HG02588 (cell line): ENCODE results near the gene CCDC142.
"Not testable (repeated sequence)": the region's sequence is repeated elsewhere in the genome, so short reads cannot be mapped to it uniquely, and the experiment has no call there.

ENCODE experiments used
- ATAC-seq: cut with Tn5 transposase; IDR thresholded peaks from one replicate; pipeline ENCODE4 v1.9.1; 2021; ENCODE audit warnings: mild to moderate bottlenecking, moderate library complexity; ENCODE audit not compliant: unreplicated experiment

CCDC142 gene

DNA sequence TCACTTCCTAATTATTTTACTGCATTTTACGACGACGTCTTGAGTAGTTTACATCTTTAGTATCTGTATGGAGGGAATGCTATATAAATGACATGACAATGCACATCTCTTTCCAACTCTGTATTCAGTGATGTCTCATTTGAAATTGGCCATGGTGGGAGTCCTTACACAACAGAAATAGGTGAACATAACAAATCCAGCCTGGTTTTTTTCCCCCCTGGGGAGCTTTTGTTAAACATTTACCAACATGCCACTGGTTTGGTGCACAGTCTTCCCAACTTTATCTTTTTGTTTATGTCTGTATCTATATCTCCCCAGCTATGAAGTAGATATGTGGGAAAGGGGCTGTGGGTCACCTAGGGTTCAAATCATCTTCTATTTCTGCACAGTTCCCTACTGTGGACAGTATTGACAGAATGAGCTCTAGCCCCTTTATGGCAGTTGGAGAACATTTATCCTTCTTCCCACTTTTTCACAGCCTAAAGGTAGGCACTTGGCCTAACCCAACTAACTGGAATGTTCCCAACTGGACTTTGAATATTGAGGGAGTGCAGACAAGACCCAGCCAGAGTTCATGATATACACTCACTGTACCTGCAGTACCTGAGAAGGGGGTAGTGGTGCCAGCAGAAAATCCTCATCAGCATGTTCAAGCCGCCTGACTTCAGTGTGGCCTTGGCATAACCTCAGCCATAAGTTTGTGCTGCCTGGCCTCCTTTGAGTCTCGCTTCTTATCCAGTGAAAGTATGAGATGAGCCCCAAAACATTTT is 35.4 kb downstream of the CCDC142 start:
- no peak for ATAC-seq

DNA sequence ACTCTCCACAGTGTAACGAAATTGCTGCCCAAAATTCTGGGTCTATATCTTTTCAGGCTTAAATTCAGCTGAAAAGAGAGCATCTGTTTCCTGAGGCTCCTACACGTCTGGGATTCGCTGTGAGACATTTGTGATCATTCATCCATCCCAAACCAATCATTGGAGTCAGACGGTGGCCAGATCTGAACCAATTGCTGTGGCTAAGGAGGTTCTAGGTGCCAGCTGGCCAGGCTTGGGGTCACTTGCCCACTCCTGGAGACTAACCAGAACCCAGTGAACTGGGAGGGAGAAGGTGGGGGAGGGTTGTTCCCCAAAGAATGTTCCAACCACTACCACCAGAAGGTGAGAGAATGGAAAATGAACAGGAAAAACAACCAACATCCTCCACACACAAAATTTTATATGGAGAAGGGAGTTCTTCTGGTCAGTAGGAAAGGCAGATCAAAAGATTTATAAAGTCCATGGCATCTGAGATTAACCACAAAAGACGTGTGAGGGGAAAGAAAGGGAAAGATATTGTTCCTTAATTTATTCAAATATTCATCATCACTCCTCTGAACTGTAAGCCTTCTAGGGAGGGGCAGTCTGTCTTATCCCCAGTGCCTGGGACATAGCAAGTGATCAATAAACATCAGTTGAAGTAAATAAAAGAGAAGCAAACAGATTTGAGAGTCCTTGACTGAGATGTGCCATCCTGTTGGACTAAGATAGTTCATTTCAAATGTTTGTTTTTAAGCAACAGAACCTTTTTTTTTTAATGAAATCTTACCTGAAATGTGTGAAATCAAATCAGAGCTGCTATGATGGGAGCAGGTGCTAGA is 38.1 kb downstream of the CCDC142 start:
- ATAC-seq, result no peak

DNA sequence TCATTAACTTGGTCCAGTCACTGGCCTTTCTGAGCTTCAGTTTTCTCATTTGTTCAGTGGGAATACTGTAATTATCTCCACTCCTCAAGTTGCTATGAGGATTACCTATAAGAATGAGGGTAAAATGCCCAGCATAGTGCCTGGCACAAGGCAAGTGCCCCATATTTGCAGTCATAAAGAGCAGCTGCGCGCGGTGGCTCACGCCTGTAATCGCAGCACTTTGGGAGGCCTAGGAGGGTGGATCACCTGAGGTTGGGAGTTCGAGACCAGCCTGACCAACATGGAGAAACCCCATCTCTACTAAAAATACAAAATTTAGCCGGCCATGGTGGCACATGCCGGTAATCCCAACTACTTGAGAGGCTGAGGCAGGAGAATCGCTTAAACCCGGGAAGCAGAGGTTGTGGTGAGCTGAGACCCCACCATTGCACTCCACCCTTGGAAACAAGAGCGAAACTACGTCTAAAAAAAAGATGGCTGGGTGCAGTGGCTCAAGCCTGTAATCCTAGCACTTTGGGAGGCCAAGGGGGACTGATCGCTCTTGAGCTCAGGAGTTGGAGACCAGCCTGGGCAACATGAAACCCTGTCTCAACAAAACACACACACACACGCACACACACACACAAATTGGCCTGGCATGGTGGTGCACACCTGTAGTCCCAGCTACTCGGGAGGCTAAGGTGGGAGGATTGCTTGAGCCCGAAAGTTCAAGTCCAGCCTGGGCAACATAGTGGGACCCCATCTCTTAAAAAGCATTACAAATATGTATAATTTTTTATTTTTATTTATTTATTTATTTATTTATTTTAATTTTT is 40.1 kb downstream of the CCDC142 start:
- not testable (repeated sequence) for ATAC-seq

DNA sequence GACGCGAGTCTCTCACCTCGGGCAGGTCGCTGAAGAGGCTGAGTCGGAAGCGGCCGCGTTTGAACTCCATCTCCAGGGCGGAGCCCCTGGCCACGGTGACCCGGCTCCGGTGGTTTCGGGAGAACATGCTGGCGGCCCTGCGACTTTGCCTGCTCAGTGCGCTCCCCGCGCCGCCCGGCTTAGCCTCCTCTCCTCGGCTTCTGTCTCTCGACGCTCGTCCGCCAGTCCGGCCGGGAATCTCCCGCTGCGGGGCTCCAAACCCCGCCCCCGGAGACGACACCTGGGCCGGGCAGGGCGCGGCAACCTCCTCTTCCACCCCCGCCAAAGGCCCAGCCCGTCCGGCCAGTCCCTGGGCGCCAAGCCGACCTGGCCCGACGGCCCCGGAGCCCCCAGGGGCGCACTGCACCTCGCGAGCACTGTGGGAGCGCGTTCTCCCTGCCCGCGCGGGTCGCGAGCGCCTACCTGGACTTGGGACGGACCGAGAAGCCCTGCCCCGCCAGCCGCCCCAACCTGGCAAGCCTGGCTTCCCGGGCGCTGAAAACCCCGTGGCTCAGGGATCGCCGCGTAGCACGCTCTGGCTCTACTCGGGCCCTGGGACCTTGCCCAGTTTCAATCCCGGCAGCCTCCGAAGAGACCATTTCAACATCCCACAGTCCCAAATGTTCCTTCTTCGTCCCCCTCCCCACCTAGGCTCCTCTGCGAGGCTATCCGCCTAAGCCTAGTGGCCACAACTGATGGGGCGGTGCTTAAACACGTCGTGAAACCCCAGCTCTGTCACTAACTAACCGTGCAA is 40.9 kb downstream of the CCDC142 start, which contains the start of gene RTKN:
Gene RTKN (minus strand): TSS at position 248 of the 793 bp plus-strand sequence. CDS start 121 bp downstream, at position 127.
- no peak for ATAC-seq

DNA sequence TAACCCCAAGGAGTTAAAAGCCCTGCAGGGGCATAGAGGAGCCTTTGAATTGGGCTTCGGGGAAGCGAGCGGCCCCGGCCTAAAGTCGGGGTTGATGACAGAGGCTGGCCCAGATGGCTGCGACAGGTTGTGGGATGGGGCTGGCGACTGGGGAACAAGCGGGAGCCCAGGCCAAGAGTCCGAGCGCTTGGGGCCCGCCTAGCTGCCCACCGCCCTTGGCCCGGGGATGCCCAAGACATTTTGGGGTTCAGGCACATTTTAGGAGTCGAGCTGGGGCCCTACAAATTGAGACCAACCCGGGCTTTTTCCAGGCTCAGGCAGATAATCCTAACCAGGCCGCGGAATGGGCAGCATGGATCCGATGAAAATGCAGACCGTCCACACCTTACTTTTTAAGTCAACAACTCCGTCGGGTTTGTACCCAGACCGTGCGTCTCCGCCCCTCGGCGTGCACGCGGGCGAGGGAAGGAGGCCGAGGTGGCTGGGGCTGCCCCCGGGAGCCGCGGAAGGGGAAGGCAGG is 41.6 kb downstream of the CCDC142 start:
- no peak for ATAC-seq

DNA sequence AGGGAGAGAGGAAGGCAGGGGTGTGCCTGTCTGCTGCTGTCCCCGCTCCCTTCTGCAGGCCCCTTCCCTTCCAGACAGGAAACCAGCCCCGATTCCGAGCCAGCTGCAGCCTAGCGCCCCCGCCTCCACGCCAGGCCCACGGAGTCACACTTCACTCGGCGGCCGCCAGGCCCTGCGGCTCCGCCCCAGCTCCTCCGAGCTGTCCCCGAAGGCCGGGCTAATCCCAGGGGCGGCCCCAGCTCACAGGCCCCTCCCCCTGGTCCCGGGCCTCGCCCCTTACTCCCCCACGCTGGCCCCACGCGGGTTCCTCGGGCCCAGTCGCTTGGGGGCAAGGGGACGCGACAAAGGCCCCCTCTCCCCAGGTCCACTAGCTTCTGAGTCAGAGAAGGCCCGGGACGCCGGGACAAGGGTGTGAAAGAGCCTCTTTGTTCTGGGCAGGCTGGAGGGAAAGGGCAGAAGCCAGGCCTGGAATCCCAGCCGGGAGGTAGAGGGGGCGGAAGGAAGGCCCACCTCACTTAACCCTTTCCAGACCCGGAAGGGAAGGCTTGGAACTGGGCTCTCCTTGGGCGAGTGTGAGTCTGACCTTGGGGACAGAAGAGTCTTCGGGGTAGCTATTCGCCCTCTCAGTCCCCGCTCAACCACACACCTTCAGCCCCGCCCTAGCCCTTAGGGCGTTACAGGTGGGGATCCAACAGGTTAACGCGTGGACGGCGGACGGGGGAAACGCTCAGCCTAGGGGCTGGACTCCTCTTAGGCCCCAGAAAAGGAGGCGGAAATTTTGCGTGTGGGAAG is 42.2 kb downstream of the CCDC142 start:
- peak; percentile 92 for ATAC-seq

DNA sequence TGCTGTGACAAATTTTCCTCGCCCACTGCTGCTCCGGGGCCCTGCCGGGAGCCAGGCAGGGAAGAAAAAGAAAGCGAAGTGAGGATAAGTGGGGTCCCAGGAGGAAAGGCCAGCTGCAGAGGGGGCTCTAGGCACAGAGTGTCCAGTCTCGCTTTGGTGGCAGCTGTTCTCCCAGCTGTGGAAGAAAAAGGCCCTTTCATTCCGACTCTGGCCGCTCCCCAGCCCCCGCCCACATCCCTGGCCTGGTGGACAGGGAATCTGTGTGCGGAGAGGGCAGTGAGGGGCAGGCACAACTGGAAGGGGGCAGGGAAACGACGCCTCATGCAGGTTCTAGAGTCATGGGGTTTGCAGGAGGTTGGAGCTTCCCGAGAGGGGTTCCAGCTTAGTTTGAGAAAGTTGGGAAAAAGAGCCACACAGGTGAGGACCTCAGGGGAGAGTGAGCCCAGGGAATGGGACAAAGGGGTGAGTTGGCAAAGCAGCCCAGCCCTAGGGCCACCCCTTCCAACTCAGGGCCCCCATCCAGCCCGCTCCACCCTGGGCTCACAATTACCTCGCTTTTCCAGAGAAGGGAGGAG is 42.9 kb downstream of the CCDC142 start:
- no peak for ATAC-seq

DNA sequence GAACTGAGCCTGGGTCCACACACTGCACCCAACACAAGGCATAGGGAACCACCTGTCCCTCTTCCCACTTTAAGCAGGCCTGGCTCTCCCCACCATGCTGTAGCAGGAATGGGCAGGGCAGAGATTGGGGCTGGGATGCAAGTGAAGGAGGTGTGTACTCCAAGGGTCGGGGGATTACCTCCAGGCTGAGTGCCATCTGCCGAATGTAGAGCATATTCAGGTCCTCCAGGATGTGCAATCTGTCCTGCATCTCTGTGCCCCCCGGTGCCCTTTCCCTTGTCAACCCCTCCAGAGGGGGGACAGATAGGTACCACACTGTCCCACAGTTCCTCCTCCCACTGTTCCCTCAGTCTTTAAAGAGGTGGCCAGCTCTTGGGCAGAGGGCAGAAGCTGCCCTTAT is 43.4 kb downstream of the CCDC142 start:
- no peak for ATAC-seq

DNA sequence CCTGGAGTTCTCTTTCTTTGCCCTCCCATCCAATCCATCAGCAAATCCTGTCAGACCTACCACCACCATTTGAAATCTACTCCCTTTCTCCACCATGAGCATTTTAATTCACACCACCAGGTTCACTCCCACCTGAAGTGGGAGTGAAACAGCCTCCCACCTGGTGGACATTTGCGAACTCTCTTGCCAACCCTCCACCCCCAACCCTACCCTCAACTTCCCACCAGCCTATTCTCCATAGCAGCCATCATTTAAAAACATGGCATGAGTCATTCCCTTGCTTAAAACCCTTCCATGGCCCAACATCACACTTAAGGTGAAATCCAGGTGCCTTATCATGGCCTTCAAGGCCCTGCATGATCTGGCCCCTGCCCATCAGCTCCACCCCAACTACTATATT is 44.5 kb downstream of the CCDC142 start:
- ATAC-seq, result no peak

DNA sequence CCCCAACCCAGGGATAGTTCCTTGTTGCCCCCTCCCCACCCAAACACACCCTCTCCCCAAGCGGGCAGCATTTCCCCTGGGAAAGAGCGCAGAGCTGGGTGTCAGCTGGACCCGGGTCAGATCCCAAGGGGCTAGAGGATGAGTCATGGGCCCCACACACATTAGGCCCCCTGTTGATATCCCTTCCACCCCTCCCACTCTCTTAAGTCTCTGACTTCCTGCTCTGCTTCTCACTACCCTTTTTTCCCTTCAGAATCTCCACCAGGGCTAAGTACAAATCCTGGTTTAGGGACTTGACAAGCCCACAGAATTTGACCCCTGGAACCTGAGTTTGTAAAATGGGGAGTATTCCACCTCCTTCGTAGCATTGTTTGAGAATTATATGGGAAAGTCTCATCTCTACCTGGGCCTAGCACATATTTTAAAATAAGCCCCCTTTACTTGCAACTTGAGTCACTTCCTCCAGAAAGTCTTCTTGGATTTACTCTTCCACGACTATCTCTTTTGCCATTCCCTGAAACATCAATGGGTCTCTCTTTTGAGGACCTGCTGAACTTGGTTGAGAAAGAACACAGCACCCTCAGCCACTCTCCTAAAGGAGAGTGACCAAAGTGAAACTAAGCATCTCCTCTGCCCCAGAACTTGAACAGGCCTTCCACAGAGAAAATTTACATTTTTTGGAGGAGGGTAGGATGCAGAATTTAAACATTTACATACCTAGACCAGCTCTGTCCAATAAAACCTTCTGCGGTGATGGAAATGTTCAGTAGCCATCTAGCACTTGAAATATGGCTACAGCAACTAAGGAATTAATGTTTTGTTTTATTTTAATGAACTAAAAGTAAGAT is 45.7 kb downstream of the CCDC142 start:
- no peak for ATAC-seq

DNA sequence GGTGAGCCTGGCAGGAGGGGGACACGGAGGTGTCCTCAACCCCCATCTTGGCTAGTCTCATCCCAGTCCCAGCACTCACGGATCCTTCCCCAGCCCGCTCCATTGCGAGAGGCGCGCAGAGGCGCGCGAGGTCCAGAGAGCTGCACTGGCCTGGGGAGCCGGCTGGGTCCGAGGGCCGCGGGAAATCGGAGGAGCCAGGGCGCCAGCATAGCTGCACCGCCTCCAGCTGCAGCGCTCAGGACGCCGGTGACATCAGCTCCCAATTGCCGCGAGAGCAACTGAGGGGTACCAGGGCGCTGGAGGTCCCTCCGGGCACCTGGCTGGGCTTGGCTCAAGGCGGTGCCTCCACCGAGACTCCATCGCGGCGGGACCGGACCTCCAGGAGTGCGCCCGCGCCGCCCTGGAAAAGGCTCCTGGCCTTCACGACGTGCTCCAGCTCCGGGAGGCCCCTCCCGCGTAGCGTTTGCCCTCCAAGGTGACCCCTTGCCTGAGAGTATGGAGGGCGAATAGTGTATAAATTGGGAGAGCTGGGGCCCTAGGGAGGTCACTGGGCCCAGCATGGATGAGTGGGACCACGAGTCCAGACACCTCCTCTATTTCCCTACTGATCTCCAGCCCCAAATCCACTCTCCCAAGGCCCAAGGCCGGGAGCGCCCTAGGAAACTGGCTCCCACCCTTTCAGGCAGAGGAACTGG is 46.5 kb downstream of the CCDC142 start:
- ATAC-seq, result no peak

DNA sequence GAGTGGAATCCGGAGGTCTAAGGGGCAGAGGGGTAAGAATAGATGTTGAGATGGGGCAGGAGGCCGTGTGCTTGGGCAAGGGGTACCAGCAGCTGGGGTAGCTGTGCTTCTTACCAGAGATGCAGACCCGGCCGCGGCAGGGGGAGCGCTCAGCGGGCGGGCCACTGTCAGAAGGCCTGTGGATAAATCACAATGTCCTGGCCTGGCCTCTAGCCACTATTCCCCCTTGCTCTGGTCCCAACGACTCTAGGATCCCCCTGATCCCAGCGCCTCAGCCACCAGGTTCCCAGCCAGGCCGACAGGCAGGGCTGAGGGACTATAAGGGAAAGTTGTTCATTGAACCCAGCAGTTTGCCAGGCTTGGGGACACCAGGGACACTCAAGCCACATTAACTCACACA is 52.3 kb downstream of the CCDC142 start:
- ATAC-seq, result no peak

DNA sequence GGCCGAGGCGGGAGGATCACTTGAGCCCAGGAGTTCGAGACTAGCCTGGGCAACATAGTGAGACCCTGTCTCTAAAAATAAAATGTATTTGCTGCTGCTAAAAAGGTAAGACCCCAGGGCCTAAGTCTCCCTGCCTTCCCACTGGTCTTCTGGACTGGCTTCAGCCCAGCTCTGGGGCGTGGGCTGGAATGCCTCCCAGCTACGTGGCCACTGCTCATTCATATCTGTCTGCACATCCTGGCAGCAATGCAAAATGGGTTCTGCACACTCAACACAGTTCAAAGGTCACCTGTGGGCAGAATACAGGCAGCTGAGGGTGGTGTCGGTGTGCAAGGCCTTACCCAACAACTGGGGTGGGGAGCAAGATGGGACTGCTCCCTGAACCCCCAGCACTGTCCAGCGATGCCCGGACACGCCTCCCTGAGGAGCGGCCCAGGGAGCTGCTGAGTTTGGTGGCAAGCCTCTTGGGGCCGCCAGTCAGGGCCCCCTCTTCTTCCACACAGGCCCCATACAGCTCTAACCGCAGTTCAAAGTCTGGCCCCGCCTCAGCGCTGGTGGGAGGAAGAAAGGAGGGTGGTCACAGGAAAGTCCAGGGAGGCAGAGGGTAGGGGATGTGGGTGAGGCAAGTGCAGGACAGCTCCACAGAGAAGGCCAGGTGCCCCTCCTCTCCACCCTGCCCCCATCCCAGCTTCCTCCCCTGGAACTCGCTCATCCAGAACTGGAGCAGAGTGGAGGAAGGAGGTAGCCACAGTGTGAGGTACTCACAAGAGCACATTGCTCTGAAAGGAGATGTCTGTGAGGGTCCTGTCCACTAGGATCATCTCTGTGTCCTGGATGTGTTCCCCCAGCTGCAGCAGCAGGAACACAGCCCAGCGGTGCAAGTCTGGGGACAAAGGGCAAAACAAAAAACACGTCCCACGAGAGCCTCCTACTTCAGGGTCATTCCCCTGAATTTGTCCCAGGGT is 53.0 kb downstream of the CCDC142 start:
- ATAC-seq, result no peak

DNA sequence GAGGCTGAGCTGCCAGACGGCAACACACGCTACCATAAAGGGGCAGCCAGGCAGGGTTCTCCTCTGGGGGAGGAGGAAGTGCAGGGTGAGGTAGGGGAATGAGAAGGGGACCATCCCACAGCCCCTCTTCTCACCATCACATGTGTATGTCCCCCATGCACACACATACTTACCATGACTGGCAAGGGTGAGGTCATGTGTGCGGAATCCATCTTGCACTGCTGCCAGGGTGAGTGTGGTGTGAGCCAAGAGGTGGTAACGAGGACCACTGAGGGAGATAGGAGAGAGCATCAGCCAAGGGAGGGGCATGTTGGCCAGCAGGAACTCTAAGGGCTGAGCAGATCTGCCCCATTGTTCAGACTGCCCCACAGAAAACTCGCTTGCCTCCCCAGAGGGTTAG is 54.1 kb downstream of the CCDC142 start:
- no peak for ATAC-seq

DNA sequence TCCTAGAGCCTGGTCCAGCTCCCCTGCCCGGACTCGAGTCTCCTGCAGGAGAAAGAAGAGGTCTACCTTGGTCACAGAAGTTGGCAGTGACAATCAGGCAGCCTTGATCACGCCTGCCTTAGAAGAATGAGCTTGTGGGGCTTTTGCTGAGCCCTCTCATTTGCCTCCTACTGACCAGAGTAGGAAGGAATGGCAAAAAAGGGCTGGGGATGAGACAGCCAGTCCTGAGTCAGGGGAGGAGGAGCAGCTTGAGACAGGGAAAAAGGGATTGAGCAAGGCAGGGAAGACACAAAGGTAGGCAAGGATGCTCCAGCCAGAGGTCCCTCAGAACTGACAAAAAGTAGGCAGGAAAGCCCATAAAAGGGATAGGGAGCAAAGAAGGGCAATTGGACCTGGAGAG is 55.2 kb downstream of the CCDC142 start:
- ATAC-seq, result no peak

DNA sequence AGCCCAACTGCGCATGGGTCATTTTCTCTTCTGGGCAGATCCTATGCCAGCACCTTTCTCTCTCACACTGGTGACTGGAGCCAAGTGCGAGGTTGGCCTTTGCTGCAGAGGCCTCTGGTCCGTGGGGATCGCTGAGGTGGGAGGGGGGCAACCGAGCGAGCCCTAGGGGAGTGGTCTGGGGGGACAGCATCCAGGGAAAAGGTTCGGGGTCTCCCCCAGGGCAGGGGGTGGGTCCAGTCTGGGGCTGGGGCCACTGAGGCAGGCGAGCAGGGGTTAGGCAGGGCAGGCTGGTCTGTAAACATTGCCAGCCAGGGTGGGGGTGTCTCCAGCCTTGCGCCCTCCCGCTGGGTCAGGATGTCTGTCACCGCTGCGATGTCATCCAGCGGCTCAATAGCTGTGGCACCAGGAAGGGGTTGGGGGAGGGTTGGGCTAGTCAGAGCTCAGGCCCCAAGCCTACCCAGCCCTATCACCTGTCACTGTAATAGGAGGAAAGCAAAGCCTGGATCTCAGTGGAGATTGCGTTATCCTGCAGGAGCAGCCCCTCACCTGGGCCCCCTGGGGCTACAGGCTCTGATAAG is 56.5 kb downstream of the CCDC142 start:
- no peak for ATAC-seq
